ENCODE results near the gene SHROOM2.

DNA sequence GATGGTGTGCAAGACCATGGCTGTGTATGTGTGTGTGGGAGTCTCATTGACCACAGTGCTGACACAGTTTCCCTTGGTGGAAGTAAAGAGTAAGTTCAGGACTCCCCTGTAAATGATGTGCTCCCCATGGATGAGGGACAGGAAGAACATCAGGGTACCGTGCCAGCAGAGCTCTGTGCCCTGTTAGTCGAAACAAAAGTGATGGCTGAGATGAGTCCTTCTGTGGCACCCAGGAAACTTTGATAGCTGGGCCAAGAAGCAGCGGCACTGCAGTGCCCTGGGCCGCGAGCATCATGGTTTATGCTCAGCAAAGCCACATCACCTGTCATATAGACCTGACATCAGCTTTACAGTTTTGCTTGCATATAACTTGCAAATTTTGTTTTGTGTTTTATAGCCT, 119.5 kb downstream of the SHROOM2 start:
- TF ChIP-seq POLR2A (IDR thresholded peaks at IDR 0.05; ENCODE audit: low read length) (no peak), GATA1 (IDR thresholded peaks at IDR 0.05; ENCODE audit: low read depth, low read length) (no peak)
